ENCODE measurements around the gene ENO2.

GRCh38 chr12:6873094-6874014, 41.0 kb upstream of the ENO2 start, which contains the start of gene SPSB2:
- TF ChIP-seq CTCF (IDR thresholded peaks at IDR 0.05) (peak in 2 of 6 experiments; percentile 20 to 27), POLR2A (IDR thresholded peaks at IDR 0.05) (peak in 1 of 4 donors; percentile 84)

Measured in esophagus squamous epithelium (tissue), 4 donors.